DMS153 treated with DMSO at 0.1 percent for 48 hours (cell line): ENCODE results near the gene OR8J3.
"Not testable (repeated sequence)": the region's sequence is repeated elsewhere in the genome, so short reads cannot be mapped to it uniquely, and the experiment has no call there.

ENCODE experiments used
- DNase-seq: peaks from one replicate; lab custom pipeline; 2025; ENCODE audit not compliant: unreplicated experiment; lab: John Stamatoyannopoulos, UW

Gene OR8J3, protein sequence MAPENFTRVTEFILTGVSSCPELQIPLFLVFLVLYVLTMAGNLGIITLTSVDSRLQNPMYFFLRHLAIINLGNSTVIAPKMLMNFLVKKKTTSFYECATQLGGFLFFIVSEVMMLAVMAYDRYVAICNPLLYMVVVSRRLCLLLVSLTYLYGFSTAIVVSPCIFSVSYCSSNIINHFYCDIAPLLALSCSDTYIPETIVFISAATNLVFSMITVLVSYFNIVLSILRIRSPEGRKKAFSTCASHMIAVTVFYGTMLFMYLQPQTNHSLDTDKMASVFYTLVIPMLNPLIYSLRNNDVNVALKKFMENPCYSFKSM

DNA sequence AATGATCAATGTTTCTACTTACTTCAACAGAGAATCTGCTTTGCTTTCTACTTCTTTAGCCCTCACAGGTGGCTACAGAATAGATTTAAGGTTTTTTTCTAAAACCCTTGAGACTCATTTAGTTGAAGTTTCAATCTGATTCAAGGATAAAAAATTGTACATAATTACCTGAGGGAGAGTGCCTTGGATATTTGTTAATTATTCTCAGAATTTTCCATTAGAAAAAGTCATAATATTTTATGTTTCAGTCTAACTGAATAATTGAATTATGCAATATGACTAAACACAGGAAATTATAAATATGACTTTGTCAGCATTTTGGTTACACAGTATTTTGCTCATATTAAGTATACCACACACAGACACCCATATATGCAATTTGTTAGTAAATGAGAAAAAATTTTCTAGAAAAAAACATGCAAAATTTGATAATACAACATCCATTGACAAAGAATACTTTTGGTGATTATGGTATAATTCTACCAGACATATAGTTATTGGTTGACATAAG is at the start of gene OR8J3:
TSS of gene OR8J3 (minus strand) at position 51 of the 511 bp plus-strand sequence. CDS start 2,483 bp downstream, outside the sequence.
- no peak for DNase-seq

DNA sequence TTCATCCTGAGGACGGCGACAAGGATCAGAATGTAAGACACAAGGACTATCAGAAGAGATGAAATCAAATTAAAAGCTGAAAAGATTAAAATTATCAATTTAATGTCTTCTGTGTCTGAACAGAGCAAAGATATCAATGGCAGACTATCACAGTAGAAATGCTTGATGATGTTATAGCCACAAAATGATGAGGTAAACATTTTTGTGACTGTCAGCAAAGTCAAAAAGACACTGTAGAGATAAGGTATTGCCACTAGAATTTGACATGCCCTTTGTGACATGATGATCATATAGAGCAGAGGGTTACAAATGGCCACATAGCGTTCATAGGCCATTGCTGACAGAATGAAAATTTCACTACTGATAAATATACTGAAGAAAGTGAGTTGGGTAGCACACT is 48.6 kb upstream of the OR8J3 start:
- DNase-seq = no peak

DNA sequence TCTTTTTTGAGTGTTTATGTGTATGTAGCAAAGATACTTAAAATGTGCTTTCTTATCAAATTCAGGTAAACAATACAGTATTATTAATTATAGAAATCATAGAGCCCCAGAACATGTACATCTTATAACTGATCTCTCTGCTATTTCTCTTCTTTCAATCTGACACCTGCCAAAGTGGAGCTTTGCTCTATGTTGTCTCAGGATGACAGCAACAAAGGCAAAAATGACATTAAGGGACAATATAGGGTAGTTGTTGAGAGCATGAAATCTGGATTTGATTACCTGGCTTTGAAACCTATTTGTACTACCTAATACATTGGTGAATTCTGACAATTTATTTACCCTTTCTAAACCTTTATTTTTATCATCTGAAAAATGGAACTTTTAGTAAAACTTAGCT is 43.5 kb upstream of the OR8J3 start:
- DNase-seq = no peak

DNA sequence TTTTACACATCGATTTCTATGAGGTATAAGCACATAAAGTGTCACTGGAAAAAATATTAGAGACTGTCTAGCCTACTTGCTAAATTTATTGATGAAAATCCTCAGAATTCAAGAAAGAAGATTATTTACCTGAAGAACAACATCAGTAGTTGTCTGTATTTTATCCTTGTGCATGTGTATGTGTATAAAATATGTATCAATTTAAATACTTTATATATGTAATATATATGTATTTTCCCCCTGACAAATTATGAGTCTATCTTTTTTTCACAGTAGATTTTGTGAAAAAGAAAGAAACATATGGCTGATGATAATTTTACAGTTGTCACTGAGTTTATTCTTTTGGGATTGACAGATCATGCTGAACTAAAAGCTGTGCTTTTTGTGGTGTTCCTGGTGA is 36.3 kb upstream of the OR8J3 start, which contains the start of gene OR5J2:
TSS of gene OR5J2 (plus strand) at position 301 of the 400 bp plus-strand sequence. CDS start at position 301, 0 bp downstream.
- no peak for DNase-seq

DNA sequence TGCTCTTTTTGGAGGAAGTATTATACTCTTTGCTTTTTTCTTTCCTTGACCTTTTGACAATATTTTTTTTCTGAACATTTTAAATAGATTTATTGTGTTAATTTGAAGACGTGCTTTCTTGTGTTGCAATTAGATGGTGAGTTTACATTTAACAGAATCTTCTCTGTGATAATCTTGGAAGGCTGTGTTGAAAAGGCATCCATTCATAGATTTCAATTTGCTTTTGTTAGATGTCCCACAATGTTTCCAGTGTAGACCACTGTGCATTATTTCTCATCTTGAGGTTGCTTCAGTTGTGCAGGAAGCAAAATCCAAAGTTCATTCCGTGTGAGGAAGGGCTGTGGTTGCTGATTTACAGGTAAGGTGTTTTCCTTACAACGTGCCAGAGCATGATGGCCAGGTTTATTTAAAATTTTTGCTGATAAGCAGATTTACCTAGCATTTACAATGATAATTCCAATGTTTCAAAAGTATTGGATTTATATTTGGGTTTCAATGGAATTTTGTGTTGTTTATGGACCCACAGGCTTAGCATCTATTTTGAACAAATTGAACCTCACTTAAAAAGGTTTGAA is 32.3 kb upstream of the OR8J3 start:
- DNase-seq = no peak

DNA sequence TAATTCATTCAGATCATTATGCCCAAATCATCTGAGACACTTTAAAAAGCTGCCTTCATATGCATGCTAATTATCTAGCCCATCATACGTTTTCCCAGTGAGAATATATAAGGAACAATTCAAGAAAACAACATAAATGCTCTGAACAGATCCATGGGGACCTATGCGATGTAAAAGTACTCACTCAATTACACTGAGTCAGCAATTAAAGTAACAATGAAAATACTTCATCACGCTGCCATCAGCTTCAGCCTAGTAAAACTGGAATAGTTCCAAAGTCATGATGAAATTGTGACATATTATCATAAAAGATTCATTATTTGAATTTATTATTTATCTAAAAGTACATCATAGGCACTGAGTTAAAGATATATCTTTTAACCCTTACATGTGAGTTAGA is 23.8 kb upstream of the OR8J3 start:
- no peak for DNase-seq

DNA sequence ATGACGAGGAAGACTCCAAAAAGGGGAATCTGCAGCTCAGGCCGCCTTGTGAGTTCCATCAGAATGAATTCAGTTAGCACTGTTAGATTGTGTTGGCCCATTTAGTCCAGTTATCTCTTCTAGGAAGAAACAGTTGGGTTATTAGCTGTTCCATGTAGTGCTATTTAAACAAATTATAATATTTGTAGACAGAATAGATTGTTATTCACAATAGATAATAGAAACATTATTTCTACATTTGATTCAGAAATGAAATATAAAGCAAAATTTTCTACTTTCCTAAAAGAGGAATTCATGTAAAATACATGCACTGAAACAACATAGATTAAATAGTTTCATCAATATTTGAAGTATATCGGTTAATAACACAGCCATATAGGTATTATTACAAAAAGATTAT is 20.2 kb upstream of the OR8J3 start, which contains the start of gene OR8K5:
TSS of gene OR8K5 (minus strand) at position 101 of the 400 bp plus-strand sequence. CDS start at position 101, 0 bp downstream.
- DNase-seq = no peak

DNA sequence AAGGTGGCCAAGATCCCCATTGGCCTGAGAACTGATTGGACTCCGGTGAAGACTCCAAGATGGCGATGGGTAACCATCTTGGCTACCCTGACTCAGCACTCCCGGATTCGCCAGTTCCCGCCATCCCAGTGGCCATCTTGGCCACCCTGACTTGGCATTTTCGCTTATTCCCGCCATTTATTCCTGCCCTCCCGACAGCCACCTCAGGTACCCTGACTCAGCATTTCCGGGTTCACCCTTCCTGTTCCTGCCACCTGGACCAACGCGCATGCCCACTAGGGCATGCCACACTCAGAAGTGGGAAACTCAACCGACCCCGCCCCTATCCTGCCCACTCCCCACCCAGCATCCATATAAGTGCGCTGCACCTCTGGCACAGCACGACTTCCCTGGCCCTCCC is 12.3 kb upstream of the OR8J3 start:
- no peak for DNase-seq

DNA sequence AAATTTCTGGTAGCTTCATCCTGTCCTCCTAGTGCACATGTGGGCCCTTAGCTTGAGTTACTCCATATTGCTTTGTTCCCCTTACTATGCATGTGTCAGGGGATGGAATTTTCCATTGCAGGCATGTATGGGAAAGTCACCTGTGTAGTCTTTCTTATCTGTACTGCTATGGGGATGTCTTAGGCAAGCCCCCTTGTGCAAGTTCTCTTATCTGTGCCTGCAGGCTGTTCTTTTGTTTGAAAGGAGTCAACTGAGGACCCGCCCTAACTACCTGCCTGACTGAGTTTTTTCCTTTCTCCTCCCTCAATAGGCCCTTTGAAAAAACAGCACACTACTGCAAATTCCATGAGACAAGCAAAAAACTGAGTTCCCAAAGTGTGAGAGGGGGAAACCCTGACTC is 11.4 kb upstream of the OR8J3 start:
- no peak for DNase-seq

DNA sequence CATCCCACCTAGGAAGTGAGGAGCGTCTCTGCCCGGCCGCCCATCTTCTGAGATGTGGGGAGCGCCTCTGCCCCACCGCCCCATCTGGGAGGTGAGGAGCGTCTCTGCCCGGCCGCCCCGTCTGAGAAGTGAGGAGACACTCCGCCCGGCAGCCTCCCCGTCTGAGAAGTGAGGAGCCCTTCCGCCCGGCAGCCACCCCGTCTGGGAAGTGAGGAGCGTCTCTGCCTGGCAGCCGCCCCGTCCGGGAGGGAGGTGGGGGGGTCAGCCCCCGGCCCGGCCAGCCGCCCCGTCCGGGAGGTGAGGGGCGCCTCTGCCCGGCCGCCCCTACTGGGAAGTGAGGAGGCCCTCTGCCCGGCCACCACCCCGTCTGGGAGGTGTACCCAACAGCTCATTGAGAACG is 3.7 kb upstream of the OR8J3 start:
- DNase-seq = not testable (repeated sequence)

DNA sequence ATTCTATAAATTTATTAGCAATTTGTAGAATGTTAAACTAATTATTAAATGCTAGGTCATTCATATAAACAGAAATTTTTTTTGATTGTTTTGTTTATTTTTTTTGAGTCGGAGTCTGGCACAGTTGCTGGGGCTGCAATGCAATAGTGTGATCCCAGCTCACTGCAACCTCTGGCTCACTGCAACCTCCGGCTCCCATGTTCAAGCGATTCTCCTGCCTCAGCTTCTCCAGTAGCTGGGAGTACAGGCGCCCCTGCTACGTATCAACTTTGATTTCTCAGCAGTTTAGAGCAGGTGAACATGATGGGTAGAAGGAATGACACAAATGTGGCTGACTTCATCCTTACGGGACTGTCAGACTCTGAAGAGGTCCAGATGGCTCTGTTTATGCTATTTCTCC is 17.9 kb downstream of the OR8J3 start, which contains the start of gene OR8H3:
TSS of gene OR8H3 (plus strand) at position 301 of the 400 bp plus-strand sequence. CDS start at position 301, 0 bp downstream.
- DNase-seq = no peak

DNA sequence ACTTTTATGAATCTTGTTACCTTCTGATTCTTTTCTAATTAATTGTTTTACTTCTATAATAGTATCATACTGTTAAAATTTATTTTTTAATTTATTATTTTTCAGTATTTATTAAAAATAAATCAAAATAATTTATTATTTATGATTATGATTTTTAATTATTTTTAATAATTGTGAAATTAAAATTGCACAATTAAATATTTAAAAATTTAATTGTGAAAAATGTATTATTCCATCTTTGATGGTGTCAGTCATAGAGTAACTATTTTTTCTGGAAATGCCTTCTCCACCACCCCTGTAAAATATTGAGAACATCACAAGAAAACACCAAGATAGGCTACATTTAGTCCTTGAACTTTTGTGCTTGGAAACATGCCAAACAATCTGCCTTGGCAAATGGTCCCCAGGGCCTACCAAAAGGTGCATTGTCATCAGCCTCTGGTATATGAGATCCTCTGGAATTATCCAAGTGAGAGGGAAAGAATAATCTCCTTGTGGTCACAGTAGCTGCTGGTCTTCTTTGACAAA is 36.7 kb downstream of the OR8J3 start, which contains the start of gene OR8H2:
TSS of gene OR8H2 (plus strand) at position 478 of the 528 bp plus-strand sequence. CDS start 1,356 bp downstream, outside the sequence.
- no peak for DNase-seq

DNA sequence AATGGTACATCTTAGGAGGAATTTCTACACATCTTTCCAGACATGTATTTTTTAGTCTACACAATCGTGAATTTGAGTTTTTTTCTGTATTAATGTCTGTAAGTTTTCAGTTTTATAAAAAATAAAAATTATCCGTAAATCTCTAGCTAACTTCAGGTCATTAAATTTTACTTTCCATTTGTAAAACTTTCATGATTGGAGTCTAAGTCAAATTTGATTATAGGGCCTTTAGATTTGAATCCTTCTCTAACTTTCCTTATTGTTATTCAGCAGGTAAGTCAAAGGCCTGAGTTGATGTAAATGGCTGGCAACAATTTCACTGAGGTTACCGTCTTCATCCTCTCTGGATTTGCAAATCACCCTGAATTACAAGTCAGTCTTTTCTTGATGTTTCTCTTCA is 47.0 kb downstream of the OR8J3 start, which contains the start of gene OR8I2:
TSS of gene OR8I2 (plus strand) at position 301 of the 400 bp plus-strand sequence. CDS start at position 301, 0 bp downstream.
- DNase-seq = no peak

DNA sequence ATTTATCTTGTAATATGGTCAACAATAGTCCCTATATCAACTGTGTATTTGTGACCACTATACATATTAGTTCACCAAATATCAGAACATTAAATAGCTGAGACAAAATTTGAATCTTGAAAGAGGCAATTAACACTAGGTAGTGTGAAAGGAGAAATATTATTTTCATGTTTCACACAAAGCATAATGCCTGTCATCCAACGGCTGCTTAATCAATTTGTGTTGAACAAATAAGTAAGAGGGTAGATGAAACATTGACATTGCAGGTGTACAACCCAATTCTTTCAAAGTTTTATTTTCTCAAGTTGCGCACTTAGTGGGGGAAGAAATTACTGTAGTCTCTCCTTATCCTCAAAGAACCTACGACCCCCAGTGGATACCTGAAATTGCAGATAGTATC is 50.3 kb downstream of the OR8J3 start:
- peak; percentile 1 for DNase-seq
